B cell (primary cell): Measurements from ENCODE around the gene WDR53.

Experiments used
- EZH2 ChIP-seq: IDR thresholded peaks from 2 replicates; pipeline ENCODE4 v1.6.1; 2012; ENCODE audit warnings: borderline replicate concordance, low read depth, mild to moderate bottlenecking, moderate library complexity, low read length; ENCODE audit not compliant: insufficient read depth, poor library complexity, severe bottlenecking
- TF ChIP-seq, protein P1 (sequence below): fragments of 200-600 bp; IDR thresholded peaks from one replicate; pipeline ENCODE4 v1.8.0; 2022; ENCODE audit warnings: antibody characterized with exemption, mild to moderate bottlenecking

DNA sequence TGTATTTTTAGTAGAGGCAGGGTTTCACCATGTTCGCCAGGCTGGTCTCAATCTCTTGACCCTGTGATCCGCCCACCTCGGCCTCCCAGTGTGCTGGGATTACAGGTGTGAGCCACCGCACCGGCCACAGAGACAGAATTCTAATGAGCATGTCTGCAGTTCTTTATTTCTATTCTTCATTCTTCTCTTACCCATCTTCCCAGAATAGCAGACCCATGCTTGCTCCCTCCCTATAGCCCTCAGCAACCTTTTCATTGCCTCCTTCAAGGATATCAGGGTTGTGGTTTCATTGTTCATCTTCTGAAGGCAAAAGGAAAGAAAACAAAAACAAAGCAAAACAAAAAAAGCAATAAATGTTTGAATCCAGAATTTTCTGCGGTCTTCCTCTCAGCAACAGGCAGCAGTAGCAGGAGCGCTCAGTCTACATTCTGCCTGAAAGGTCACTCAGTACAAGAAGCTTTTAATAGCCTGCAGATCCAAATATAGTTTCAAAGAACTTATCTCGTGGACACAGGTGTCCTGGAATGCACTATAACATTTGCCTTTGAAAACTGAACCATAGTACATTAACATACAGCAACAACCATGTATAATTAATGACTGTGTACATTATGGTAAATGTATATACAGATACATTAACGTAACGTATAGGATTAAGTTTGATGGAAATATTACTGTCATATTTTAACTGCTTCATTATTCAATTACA, 53.3 kb downstream of the WDR53 start, which contains the start of gene SMCO1:
- TF ChIP-seq, protein P1, sequence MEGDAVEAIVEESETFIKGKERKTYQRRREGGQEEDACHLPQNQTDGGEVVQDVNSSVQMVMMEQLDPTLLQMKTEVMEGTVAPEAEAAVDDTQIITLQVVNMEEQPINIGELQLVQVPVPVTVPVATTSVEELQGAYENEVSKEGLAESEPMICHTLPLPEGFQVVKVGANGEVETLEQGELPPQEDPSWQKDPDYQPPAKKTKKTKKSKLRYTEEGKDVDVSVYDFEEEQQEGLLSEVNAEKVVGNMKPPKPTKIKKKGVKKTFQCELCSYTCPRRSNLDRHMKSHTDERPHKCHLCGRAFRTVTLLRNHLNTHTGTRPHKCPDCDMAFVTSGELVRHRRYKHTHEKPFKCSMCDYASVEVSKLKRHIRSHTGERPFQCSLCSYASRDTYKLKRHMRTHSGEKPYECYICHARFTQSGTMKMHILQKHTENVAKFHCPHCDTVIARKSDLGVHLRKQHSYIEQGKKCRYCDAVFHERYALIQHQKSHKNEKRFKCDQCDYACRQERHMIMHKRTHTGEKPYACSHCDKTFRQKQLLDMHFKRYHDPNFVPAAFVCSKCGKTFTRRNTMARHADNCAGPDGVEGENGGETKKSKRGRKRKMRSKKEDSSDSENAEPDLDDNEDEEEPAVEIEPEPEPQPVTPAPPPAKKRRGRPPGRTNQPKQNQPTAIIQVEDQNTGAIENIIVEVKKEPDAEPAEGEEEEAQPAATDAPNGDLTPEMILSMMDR = no peak
- no peak for TF ChIP-seq EZH2
